DMS53 treated with DMSO at 0.1 percent for 48 hours (cell line): ENCODE measurements around the gene ANKS1B.
A peak's percentile ranks its signal among the peaks of the same experiment; 100 is the strongest.

ENCODE experiments used
- DNase-seq: peaks from one replicate; lab custom pipeline; 2025; ENCODE audit not compliant: unreplicated experiment; lab: John Stamatoyannopoulos, UW

The ANKS1B gene

DNA sequence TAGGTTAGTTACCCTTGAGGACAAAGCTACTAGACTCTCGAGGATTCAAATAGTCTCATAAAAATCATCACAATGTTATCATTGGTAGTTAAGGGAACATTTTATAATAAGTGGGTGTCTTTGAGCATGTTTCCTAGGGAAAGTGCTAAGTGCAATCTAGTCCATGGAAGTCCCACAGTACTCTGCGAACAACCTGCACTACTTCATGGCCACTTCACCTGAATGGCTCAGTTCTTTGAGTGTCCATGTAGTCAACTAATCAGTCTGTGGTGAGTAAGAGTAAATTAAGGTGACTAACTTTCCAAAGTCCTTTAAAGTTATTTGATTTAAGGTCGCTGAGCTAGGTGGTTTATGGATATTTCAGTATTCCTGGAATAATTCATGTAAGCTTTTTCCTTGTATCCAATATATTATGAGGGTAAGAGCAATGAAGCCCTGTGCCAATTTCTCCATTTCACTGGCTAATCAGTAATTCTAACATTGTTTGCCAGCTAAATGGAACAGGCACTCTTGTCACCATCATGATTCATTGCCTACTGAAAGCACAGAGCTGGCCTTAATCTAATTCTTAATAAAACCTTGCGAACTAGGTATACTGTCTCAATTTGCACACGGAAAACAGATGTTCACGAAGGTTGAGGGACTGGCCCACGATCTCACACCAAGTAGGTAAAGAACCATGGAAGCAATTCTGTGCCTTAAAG, 844.6 kb downstream of the ANKS1B start:
- DNase-seq, result no peak

DNA sequence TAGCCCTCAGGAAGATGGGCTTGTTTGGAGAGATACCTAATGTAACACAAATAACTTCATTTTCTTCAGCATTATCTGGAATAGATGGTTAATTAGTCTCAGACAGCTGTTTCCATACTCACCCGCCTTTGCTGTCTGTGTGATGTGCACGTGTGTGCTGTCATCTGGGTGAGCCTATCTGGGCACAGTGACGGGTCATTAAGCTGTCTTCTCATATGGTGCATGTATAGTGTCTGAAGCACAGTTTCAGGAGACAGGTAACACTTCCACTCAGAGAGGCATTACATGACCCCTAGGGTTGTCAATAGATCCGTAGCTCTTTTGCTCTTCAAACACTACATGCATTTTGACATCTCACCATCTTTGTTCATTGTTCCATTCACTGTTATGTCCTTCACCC, 846.3 kb downstream of the ANKS1B start:
- no peak for DNase-seq

DNA sequence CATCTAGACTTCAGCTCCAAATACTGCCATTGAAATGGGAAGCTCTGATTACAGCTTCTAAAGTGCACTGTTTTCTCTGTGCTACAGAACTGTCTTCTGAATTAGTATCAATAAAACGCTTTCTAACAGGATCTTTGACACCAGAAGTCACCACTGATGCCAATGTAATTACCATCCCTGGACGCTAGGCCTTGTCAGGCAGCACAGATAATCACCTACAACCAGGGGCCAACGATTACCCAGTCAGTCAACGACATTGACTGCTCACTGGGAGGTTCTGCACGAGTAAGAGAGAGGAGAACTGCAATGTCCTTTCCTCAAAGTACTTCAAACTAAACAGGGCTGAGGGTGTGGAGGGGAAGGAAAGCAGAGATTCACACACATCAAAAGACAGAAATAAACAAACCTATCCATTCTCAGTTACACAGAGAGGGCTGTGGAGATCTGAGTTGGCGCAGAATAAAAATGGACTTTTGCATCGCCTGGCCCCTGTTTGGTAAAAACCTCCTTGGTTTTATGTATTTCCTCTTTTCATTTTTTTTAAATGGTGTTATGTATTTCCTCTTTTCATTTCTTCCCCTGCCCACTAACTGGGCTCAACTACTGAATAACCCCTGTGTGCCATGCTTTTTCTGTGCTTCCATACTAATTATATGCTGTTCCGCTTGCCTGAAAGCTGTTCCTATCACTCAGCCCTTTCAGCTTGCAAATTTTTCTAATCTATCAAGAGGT, 847.4 kb downstream of the ANKS1B start:
- DNase-seq, result no peak

DNA sequence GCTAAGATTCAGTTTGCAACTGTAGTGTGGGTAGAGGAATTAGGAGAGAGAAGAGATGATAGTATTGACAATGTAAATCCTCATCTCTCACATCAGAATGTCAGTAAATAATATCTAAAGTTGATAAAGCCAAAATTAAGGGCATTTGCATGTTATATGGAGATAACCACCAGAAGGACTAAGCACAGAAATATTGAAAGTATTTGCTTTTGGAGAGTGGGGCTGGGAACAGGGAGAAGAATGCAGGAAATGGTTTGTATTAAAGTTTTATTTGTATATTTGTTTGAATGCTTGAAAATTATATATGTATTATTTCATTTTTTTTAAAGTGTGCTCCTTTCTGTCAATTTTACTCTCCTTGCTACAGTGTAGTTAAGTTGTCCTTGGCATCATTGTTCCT, 848.2 kb downstream of the ANKS1B start:
- DNase-seq, result no peak

DNA sequence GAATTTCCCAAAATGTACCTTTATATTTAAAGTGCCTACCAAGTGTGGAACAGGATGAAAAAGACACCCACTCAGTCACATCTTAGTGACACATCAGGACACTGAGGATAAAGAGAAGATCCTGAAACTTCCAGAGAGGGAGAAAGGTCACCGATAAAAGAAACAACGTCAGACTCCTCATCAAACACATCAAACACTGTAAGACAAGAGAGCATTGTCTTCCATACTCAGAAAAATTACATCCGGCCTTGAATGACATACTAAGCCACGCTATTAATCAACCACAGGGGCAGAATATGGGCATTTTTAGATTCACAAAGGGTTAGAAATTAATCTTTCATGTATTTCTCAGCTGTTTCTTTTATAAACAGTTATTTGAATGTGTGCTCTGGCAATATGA, 849.4 kb downstream of the ANKS1B start:
- no peak for DNase-seq

DNA sequence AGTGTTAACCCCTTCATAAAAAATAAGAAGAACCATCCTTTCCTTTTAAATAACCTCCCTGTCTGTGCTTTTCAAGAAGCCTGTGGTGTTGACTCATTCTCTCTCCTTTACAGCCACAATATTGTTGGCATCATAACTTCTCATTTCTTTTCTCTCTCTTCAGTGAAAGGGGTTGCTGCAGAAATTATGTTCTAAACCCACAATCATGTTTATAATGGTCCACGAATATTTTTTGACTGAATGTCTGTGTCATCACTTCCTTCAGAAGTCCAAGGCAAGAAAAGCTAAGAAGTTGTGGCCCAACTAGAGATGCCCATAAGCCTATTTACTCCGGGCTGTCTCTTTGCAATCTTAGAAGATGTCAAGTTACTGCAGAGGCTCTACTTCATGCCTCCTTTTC, 851.3 kb downstream of the ANKS1B start:
- no peak for DNase-seq

DNA sequence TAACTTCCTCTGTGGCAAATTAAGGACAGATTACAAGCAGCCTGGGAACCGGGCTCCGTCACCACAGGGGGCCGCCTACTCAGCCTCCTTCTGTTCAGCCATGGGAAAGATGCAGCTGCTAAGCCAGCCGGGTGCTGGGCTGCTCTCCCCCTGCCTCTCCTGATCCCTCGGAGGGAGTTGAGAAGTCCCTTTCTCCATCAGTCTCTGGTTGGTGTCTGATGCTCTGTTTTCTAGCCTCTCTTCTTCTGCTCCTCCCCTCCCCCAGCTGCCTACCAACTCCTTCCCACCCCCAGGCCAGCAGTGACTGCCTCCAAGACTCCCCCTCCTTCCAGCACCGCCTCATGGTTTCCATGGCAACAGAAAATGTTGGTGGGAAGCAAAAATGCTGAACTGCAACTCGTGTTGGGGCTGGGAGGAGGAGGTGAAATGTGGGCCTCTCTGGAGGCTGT, 853.0 kb downstream of the ANKS1B start:
- DNase-seq, result no peak

DNA sequence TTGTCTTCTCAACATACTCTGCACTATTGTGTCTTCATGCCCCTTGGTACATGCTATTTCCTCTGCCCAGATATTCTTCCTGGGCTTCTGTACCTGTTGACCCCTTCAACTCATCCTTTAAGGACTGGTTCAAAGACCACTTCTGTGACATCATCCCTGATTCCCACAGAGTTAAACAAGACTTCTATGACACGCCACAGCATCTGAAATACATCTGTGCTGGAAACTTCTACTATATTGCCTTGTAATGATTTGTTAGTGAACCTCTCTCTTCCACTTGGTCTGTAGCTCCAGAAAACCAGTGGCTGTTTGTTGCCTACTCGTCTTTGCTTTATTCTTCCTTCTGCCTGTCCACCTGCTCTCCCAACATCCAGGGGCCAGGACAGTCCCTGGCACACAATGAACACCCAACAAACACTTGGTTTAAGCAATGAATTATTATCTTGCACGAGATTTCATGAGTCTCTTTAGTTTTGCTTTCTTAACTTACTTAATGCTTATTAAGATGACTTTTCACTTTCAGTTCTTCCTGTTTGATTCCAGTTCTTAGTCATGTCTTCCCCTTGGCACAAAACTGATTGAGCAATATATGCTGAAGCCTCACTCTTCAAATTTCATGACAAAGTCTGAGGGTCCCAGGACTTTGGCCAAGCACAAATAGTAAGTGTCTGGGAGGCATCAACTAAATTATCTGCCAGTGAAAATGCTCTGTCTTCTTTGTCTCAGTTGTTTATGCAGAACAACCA, 853.8 kb downstream of the ANKS1B start:
- no peak for DNase-seq

DNA sequence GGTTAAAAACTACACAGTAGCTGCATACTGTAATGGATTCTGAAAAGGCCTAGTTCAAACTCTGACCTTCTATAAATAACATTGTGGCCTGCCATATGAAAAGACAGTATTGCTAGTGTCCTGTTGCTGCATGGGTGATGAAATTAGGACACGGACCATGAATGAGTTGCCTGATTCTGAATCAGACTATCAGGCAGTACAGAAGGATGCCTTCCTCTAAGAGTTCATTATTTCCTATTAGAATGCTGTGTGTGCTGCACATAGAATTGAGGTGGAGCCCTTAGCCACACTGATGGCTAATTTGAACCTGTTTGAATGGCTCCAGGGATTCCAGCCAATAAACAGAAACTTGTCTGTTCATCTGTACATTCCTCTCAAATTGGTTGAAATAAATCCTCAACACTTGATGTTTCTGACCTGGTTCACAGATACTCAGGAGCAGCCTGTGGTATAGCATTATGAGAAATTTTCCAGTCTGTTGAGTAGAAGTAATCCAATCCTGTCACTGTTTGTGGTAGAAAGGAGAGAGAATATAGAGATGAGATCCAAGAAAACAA, 856.4 kb downstream of the ANKS1B start:
- DNase-seq, result no peak

DNA sequence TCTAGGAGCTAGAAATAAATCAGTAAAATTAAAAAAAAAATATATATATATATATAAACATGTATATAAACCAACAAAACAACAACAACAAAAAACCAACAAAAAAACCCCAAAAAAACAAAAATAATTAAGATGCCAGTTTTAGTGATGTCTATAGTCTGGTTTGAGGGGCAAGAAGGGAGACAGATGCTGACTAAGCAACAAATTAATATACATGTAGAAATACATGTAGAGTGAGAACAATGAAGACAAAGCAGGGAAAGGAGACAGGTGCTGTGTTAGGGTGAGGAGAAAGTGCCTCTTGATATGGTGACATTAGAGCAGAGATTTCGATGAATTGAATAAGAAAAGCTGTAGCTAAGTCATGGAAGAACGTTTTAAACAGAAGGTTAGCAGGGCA, 861.8 kb downstream of the ANKS1B start:
- DNase-seq, result no peak

DNA sequence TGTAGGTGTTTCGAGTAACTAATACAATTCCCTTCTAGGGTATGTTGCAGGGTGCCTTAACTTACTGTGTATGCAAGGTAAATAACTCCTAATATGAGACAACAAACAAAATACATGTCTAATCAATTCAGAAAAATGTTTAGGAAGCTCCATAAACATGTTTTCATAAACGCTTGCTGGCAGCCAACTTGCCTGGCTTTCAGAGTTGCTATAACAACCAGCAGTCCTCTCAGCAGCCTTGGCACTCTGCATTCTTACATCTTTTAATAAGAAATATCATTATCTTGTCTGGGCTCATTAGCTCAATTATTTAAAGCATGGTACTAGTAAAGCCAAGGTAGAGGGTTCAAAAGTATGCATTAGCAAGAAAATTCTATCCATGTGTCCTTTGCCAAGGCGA, 862.2 kb downstream of the ANKS1B start:
- no peak for DNase-seq

DNA sequence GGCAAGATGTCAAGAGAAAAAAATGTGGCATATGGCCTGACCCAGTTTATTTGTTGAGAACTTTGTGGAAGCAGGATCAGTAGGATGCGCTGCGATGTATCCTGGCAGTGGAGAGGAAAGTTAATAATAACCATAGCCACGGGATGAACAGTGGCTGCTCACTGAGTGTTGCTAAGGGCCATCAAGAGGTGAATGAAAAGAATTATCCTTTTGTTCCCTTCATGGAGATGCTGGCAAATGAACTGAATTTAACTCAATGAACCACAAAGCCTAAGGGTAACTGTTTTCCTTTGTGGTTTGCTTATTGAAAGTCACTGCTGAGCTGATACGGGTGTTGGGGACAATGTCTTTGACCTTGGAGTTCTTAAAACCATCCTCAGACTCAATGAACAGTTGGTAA, 863.2 kb downstream of the ANKS1B start:
- no peak for DNase-seq

DNA sequence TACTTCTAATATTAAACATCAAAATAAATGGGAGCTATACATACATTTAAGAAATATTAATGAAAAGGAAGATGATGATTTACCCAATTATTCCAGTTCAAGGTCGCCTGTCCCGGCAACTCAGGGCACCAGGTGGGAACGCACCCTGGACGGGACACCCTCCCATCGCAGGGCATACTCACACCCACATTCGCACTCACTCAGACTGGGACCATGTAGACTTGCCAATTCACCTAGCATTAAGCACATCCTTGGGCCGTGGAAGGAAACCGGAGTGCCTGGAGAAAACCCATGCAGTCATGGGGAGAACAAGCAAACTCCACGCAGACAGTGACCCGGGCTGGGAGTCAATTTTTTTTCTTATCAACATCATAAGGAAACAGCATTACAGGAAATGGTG, 864.8 kb downstream of the ANKS1B start:
- no peak for DNase-seq

DNA sequence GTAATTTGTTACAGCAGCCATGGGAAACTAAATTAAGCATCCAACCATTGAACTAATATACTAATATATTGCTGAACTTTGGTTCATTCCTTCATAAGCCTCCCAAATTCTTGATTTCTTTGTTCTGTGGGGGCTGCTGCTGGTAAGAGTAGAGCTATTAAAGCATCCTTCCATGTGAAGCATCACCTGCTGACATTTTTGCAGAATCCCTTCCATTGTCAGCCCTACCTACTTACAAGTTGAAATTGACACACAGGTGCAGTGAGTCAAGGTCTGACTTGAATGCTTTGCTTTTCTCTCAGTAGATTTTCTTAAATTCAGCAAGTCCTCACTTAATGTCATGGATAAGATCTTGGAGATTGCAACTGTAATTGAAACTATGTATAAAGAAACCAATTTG, 865.3 kb downstream of the ANKS1B start:
- no peak for DNase-seq

DNA sequence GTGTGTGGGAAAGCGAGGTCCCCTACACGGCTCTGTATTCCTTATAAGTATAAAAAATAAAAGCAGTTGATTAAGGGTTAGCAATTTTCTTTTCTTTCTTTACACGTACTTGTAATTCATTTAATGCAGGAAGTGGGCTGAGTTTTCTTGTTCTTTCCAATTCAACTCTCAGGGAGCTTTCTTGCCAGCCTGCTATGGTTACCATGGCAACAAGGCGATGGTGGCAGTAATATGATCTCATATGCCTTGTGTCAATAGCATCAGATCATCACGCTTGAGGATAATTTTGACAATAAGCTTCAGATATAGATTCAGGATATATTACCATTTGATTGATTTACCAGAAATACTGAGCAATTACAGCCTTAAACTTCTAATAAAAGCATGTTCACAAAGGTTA, 873.1 kb downstream of the ANKS1B start:
- DNase-seq, result peak; percentile 95

DNA sequence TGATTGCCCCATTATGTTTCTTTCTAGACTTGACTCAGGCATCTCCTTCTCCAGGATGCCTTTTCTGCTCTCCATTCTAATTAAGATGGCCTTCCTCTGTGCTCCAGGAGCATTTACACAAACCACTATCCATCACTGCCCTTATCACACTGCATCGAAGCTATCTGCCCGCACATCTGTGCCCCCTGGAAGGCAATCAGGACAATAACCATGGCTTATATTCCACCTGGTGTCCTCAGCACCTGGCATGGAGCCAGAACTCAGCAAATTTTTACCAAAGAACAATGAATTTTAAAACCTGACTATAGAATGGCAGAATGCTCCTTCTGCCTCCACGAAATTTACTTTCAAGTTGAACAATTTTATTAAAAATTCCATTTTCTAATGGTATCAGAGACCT, 873.9 kb downstream of the ANKS1B start:
- no peak for DNase-seq

DNA sequence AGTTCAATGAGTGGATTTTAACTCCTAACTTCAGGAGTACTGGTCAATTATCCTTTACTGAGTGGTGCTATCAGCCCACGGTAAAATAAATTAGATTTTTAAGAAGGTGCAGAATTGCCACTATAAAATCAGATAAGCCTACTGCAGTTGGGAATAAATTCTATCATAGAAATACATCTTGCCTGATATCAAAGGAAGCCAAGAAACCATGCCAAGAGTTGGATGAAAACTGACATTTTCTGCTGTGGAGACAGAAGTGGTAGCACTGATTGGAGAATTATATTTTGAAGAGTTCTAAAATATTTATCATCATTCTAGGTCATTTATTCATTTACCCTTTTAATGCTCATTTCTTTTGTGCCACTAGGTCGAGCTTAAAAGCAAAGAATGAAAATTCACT, 874.5 kb downstream of the ANKS1B start:
- no peak for DNase-seq

DNA sequence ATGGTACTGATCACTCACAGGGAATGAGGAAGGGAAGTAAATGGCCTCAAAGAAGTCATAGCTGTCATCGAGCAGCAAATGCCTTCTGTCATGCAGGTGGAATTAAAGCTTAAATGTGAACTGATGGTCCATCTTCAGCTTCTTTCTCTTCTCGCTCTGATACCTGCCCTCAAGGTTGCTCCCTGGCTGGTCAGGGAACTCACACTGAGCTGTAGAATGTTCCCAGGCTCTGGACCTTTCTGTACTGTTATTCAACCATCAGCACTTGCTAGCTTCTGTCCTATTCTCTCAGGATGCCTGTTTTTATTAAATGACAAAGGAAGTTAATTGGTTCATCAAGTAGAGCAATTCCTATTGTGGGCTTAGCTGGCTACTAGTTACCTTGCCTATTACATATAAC, 875.8 kb downstream of the ANKS1B start:
- no peak for DNase-seq

DNA sequence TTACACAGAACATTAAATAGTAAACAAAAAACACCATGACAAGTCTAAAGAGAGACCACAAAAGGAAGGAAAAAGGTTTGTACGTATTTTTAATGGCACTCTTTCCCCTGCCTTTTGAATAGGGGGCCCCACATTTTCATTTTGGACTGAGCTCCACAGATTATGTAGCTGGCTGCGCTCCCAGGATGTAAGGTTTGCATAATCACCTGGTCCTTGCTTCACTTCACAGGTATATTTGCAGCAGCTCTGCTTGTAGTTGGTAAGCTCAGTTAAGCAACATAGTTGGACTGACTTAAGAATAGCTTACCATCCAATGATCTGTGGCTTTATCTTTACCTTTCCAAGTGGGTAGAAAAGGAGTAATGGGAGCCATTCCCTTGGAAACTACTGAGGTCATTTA, 885.0 kb downstream of the ANKS1B start:
- no peak for DNase-seq

DNA sequence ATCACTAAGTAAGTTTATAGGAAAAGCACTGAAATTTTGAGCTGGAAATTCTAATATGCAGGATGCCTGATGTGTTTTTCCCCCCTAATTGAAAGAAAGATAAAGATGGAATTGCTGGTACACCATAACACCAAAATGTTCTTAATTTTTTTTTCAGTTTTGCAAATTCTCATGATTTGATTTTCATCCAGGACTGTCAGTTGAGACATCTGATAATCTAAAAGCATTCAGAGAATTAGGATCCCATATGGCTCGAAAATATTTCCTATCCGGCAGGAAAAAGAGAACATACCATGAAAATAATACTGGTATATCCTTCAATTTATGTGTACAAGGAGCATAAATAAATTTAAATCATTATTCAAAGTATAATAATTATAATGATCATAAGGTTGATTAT, 887.6 kb downstream of the ANKS1B start:
- DNase-seq, result no peak

DNA sequence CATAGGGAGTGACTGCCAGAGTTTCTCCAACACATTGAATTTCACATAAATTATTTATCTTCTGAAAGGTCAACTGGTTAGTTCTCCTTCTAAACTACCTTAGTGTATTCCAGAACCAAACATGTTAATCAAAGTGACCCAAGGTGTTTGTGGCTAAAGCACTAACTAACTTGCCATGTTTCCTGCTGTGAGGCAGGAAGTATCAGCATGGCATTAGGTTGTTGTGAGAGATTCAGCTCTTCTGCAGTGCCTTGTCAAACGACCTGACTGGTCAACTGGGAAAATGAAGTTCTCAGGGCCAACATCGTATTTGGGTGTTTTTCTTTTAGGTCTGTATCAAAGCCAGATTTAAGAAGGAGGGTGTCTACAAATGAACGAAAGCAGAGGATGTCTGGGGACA, 891.6 kb downstream of the ANKS1B start:
- no peak for DNase-seq
